Keratinocyte (primary cell): ENCODE measurements around the gene SEMA3A. TPM values are rescaled to one million over a fixed set of nuclear protein-coding genes. Genes with fewer than 3 reads are reported as not detected.

Experiments used
- DNase-seq: peaks from one replicate; pipeline ENCODE4 v3.0.0-alpha.2; 2011; ENCODE audit warnings: low read depth, missing footprints, low spot score
- FAIRE-seq: peaks from 2 replicates; lab custom pipeline; 2011; peaks lifted over from hg19 to GRCh38; lab: Jason Lieb, UNC
- H2AFZ ChIP-seq: 2 replicates; pipeline ENCODE4 v1.6.0; 2012; ENCODE audit warnings: low read length, control low read depth, inconsistent platforms; ENCODE audit not compliant: control insufficient read depth
- H3K27ac ChIP-seq: 2 replicates; pipeline ENCODE4 v1.5.1; 2011; ENCODE audit warnings: low read length; ENCODE audit not compliant: control insufficient read depth, insufficient read depth
- H3K27me3 ChIP-seq: 3 replicates; pipeline ENCODE4 v1.6.0; 2011; ENCODE audit warnings: low read length; ENCODE audit not compliant: control insufficient read depth, insufficient read depth; ENCODE audit errors: extremely low read depth
- H3K36me3 ChIP-seq, 2 experiments: 2 replicates in 1 of 2; 3 replicates in 1 of 2; pipeline ENCODE4 v1.5.1; 2011; ENCODE audit warnings: low read length in 2 of 2, mild to moderate bottlenecking in 1 of 2; ENCODE audit not compliant: control insufficient read depth in 2 of 2, insufficient read depth in 2 of 2; ENCODE audit errors: extremely low read depth in 1 of 2
- H3K4me1 ChIP-seq: 3 replicates; pipeline ENCODE4 v1.5.1; 2011; ENCODE audit warnings: low read length; ENCODE audit not compliant: control insufficient read depth, insufficient read depth; ENCODE audit errors: extremely low read depth
- H3K4me2 ChIP-seq: 3 replicates; pipeline ENCODE4 v1.6.0; 2011; ENCODE audit warnings: low read depth, low read length; ENCODE audit not compliant: control insufficient read depth, insufficient read depth; ENCODE audit errors: extremely low read depth
- H3K4me3 ChIP-seq, 3 experiments: fragments of 200-600 bp in 1 of 3; sonication (generic) in 1 of 3; 2 replicates in 2 of 3; 3 replicates in 1 of 3; pipeline ENCODE4 v1.5.1; 2011 to 2016; ENCODE audit warnings: low read length in 3 of 3, mild to moderate bottlenecking in 3 of 3, control low read depth in 2 of 3, inconsistent platforms in 1 of 3, low read depth in 1 of 3, mixed read lengths in 1 of 3, mixed run types in 1 of 3, moderate library complexity in 1 of 3; ENCODE audit not compliant: control insufficient read depth in 2 of 3, insufficient read depth in 2 of 3; ENCODE audit errors: extremely low read depth in 1 of 3
- H3K79me2 ChIP-seq: 2 replicates; pipeline ENCODE4 v1.6.0; 2012; ENCODE audit warnings: low read length; ENCODE audit not compliant: control insufficient read depth, insufficient read depth
- H3K9ac ChIP-seq: 3 replicates; pipeline ENCODE4 v1.6.0; 2011; ENCODE audit warnings: low read length; ENCODE audit not compliant: control insufficient read depth, insufficient read depth; ENCODE audit errors: extremely low read depth
- H3K9me1 ChIP-seq: 3 replicates; pipeline ENCODE4 v1.6.0; 2011; ENCODE audit warnings: low read length; ENCODE audit not compliant: control insufficient read depth, insufficient read depth; ENCODE audit errors: extremely low read depth
- H3K9me3 ChIP-seq: 2 replicates; pipeline ENCODE4 v1.5.1; 2012; ENCODE audit warnings: low read depth, low read length; ENCODE audit not compliant: control insufficient read depth
- H4K20me1 ChIP-seq: 3 replicates; pipeline ENCODE4 v1.6.0; 2011; ENCODE audit warnings: low read length; ENCODE audit not compliant: control insufficient read depth, insufficient read depth; ENCODE audit errors: extremely low read depth
- EZH2 ChIP-seq: IDR thresholded peaks from one replicate; pipeline ENCODE4 v1.6.1; 2012; ENCODE audit warnings: inconsistent platforms, mild to moderate bottlenecking, low read length, moderate library complexity
- dilution Hi-C: fragments of 300-500 bp; cut with MboI; formaldehyde crosslinking; loops from one replicate; pipeline ENCODE4 v1.7.0; 2020; ENCODE audit warnings: low sequenced_read_pairs; ENCODE audit not compliant: extremely low pct_ligation_motif_present
- polyA plus RNA-seq, 5 experiments: library from polyadenylated mRNA; depleted of rRNA in 3 of 5; stranded (reverse) in 3 of 5; stranded (forward) in 1 of 5; unstranded in 1 of 5; fragments of >200 nt; gene quantifications; 1 replicate in 1 of 5; 2 replicates in 3 of 5; 3 replicates in 1 of 5; pipeline versions ENCODE4 v1.2.1 to v1.2.3, GENCODE V29; 2011 to 2012; ENCODE audit warnings: missing spikeins in 2 of 5, low read depth in 1 of 5, low replicate concordance in 1 of 5
- TF ChIP-seq, protein P1 (sequence below), 3 experiments: IDR thresholded peaks in 1 of 3; conservative IDR thresholded peaks in 1 of 3; optimal IDR thresholded peaks in 1 of 3; 2 replicates in 2 of 3; 3 replicates in 1 of 3; pipeline versions ENCODE3 to v1.5.1; 2011; ENCODE audit warnings: low read length in 3 of 3, mild to moderate bottlenecking in 3 of 3, moderate library complexity in 2 of 3, control low read depth in 1 of 3, inconsistent platforms in 1 of 3; ENCODE audit not compliant: insufficient read depth in 2 of 3; ENCODE audit errors: extremely low read depth in 1 of 3

The SEMA3A gene
- polyA plus RNA-seq, 1 donor (not counting 4 experiments of a cell fraction or from before 2014, with no cell fraction given) = 2.1 TPM

- H3K27ac ChIP-seq = no peak overlapping the region
- FAIRE-seq = no peak
- dilution Hi-C loops = no loop called here
These were observed 192.2 kb downstream of the SEMA3A start for GRCh38 chr7:84002348-84002747.

GRCh38 chr7:83996879-83997278, 197.7 kb downstream of the SEMA3A start:
- DNase-seq (no peak), FAIRE-seq (no peak)
- no peaks in the 10 kb centered on the region for H4K20me1 ChIP-seq
- H3K79me2 ChIP-seq = no peaks in the 10 kb centered on the region
- no peak overlapping the region for H3K4me3 ChIP-seq
- H3K4me2 ChIP-seq = no peak overlapping the region
- H3K36me3 ChIP-seq = no peaks in the 10 kb centered on the region
- no peaks in the 10 kb centered on the region for H3K9me1 ChIP-seq
- H3K9me3 ChIP-seq = no peaks in the 10 kb centered on the region
- H3K27ac ChIP-seq = no peak overlapping the region
- H3K9ac ChIP-seq = no peak overlapping the region
- H3K27me3 ChIP-seq = no peaks in the 10 kb centered on the region
- dilution Hi-C loops = no loop called here
- H3K4me1 ChIP-seq = peaks cover 4% of the 10 kb centered on the region
- no peak overlapping the region for H2AFZ ChIP-seq
- TF ChIP-seq EZH2 = no peak
- TF ChIP-seq, protein P1, sequence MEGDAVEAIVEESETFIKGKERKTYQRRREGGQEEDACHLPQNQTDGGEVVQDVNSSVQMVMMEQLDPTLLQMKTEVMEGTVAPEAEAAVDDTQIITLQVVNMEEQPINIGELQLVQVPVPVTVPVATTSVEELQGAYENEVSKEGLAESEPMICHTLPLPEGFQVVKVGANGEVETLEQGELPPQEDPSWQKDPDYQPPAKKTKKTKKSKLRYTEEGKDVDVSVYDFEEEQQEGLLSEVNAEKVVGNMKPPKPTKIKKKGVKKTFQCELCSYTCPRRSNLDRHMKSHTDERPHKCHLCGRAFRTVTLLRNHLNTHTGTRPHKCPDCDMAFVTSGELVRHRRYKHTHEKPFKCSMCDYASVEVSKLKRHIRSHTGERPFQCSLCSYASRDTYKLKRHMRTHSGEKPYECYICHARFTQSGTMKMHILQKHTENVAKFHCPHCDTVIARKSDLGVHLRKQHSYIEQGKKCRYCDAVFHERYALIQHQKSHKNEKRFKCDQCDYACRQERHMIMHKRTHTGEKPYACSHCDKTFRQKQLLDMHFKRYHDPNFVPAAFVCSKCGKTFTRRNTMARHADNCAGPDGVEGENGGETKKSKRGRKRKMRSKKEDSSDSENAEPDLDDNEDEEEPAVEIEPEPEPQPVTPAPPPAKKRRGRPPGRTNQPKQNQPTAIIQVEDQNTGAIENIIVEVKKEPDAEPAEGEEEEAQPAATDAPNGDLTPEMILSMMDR (optimal IDR thresholded peaks at IDR 0.05 in 1 of 3, IDR thresholded peaks at IDR 0.05 in 1 of 3, conservative IDR thresholded peaks at IDR 0.05 in 1 of 3; ENCODE audit: extremely low read depth in 1 of 3, insufficient read depth in 2 of 3, low read length in 3 of 3) = no peak

More at GRCh38 chr7:84002348-84002747, 192.2 kb downstream of the SEMA3A start:
- H3K9me3 ChIP-seq = no peaks in the 10 kb centered on the region
- DNase-seq = no peak
- no peaks in the 10 kb centered on the region for H3K36me3 ChIP-seq
- no peaks in the 10 kb centered on the region for H3K9me1 ChIP-seq
- H3K27me3 ChIP-seq = no peaks in the 10 kb centered on the region
- peak overlapping the region; percentile 25 for H3K4me2 ChIP-seq
- H3K4me3 ChIP-seq = no peak overlapping the region
- no peak overlapping the region for H2AFZ ChIP-seq
- no peak overlapping the region for H3K9ac ChIP-seq
- H4K20me1 ChIP-seq = no peaks in the 10 kb centered on the region
- TF ChIP-seq, protein P1 (optimal IDR thresholded peaks at IDR 0.05 in 1 of 3, IDR thresholded peaks at IDR 0.05 in 1 of 3, conservative IDR thresholded peaks at IDR 0.05 in 1 of 3; ENCODE audit: extremely low read depth in 1 of 3, insufficient read depth in 2 of 3, low read length in 3 of 3) = no peak
- TF ChIP-seq EZH2 = no peak
- H3K79me2 ChIP-seq = no peaks in the 10 kb centered on the region
- H3K4me1 ChIP-seq = peaks cover 11% of the 10 kb centered on the region
